Duodenal mucosa (tissue), 2 donors: ENCODE results near the gene PHACTR1.

Experiments
- H3K27ac ChIP-seq: one replicate; pipeline ENCODE4 v1.7.0; 2013; ENCODE audit warnings: low read depth, low read length
- H3K27me3 ChIP-seq, 2 donors: one replicate each; pipeline ENCODE4 v1.7.0; 2013; ENCODE audit warnings: low read length in 2 of 2, control low read depth in 1 of 2; ENCODE audit not compliant: insufficient read depth in 2 of 2, control insufficient read depth in 1 of 2
- H3K36me3 ChIP-seq, 2 donors: one replicate each; pipeline ENCODE4 v1.7.0; 2013; ENCODE audit warnings: low read length in 2 of 2, control low read depth in 1 of 2; ENCODE audit not compliant: insufficient read depth in 2 of 2, control insufficient read depth in 1 of 2
- H3K4me1 ChIP-seq, 2 donors: one replicate each; pipeline ENCODE4 v1.7.0; 2013; ENCODE audit warnings: low read length in 2 of 2, control low read depth in 1 of 2; ENCODE audit not compliant: insufficient read depth in 2 of 2, control insufficient read depth in 1 of 2
- H3K4me3 ChIP-seq, 2 donors: one replicate each; pipeline ENCODE4 v1.7.0; 2013; ENCODE audit warnings: low read length in 2 of 2, low read depth in 1 of 2
- H3K9ac ChIP-seq, 2 donors: one replicate each; pipeline ENCODE4 v1.7.0; 2013; ENCODE audit warnings: low read length in 2 of 2, low read depth in 1 of 2
- H3K9me3 ChIP-seq, 2 donors: one replicate each; pipeline ENCODE4 v1.7.0; 2013; ENCODE audit warnings: low read length in 2 of 2, control low read depth in 1 of 2; ENCODE audit not compliant: control insufficient read depth in 1 of 2

PHACTR1 gene

DNA sequence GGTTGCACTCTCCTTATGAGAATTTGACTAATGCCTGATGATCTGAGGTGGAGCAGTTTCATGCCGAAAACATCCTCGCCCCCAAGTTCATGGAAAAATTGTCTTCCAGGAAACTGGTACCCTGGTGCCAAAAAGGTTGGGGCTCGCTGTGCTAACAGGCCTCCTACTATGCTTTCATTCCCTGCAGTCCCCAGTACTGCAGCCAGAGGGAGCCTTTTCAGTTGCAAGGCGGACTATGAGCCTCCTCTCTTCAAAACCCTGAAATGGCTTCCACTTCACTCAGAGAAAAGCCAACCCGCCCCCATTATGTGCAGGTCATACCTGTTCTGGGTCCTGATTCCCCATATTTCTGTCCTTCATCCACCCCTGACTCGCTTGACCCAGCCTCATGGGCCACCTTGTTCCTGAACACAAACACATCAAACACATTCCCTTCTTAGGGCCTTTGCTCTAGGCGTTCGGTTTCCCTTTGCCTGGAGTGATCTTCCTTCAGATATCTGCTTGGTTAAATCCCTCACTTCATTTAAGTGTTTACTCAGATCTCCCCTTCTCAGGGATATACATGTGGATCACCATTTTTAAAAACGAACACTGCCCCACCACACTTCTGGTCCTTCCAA lies 173.7 kb downstream of the PHACTR1 start:
- Histone ChIP-seq H3K9me3 (peaks cover 0 to 11% of the 10 kb centered on the region in 2 donors), H3K9ac (no peak overlapping the region), H3K4me1 (no peaks in the 10 kb centered on the region), H3K27me3 (no peaks in the 10 kb centered on the region), H3K4me3 (no peak overlapping the region), H3K27ac (no peak overlapping the region), H3K36me3 (no peaks in the 10 kb centered on the region)

DNA sequence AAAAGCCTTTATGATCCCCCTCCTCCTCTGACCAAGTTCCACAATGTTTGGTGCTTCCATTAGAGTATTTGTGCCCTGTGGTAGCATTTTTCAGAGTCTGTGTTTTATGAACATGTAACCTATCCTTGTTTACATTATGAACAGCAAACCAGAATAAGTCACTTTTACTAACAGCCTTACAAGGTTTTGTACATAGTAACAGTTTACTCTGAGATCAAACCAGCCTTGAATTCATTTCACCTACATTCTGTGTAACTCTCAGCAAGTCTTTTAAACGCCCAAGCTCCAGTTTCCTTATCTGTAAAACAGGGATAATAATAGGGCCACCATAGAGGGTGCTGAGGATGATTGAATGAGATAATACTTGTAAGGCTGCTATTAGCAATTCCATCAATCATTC lies 175.0 kb downstream of the PHACTR1 start:
- Histone ChIP-seq H3K36me3 (no peaks in the 10 kb centered on the region), H3K4me3 (no peak overlapping the region), H3K9ac (no peak overlapping the region), H3K4me1 (no peaks in the 10 kb centered on the region), H3K27me3 (peaks cover under 1 to 4% of the 10 kb centered on the region in 2 donors), H3K9me3 (peaks cover 0 to 11% of the 10 kb centered on the region in 2 donors), H3K27ac (no peak overlapping the region)

DNA sequence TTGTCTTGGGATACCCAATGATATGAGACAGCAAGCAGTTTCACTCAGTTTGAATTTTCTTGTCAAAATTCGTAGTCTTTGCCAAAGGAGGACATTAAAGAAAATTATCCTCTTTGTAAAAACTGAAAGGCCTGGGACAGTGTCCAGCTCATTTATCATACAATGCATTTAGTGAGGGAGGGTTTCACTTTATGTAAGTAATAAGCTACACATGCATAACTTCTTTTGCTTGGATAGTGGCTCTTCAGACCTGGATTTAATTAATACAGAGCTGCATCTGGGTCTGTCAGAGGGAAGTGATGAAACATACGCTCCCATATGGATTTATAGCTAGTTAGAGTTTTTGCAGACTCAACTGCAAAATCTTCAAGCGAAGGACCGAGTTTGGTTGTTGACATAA lies 175.6 kb downstream of the PHACTR1 start:
- Histone ChIP-seq H3K4me3 (no peak overlapping the region), H3K4me1 (no peaks in the 10 kb centered on the region), H3K27me3 (peaks cover 4% of the 10 kb centered on the region in 2 donors), H3K9me3 (peaks cover 0 to 11% of the 10 kb centered on the region in 2 donors), H3K27ac (no peak overlapping the region), H3K36me3 (no peaks in the 10 kb centered on the region), H3K9ac (no peak overlapping the region)

DNA sequence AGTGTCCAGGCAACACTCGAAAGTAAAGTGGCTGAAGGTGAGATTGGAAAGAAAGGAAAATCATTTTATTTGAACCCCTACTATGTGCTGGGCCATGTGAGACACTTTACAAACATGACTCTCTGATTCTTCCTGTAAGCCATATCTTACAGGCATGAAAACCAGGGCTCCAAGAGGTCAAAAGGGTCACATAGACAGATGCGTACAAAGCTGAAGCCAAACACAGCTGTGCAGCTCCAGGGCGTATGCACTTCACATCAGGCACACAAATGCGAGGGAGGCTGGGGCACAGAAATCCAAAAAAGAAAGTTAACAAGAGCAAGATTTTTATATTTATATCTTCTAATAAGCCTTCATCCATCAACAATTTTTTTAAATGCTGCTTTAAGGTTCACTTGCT lies 176.5 kb downstream of the PHACTR1 start:
- Histone ChIP-seq H3K27me3 (peaks cover 4% of the 10 kb centered on the region in 2 donors), H3K4me1 (no peaks in the 10 kb centered on the region), H3K9ac (no peak overlapping the region), H3K27ac (no peak overlapping the region), H3K9me3 (peaks cover 0 to 11% of the 10 kb centered on the region in 2 donors), H3K36me3 (no peaks in the 10 kb centered on the region), H3K4me3 (no peak overlapping the region)

DNA sequence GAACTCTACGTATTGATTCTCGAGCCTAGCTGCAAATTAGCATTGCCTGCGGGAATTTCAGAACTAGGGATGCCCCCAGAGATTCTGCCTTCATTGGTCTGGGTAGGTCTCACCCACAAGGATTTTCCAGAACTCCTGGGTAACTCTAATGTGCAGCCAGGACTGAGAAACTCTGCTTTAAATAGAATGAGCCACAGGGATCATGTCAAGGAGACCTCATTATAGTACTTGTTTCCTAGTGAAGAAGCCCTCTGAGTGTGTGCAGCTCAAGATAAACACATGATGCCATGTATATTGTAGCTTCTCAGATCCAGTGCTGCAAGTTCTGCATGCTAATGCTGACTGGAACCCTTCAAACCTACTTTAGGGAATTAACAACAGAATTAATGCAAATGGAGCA lies 179.2 kb downstream of the PHACTR1 start:
- no peak overlapping the region for H3K4me3 ChIP-seq
- H3K4me1 ChIP-seq, result peaks cover 11 to 14% of the 10 kb centered on the region in 2 donors
- peaks cover 4 to 6% of the 10 kb centered on the region in 2 donors for H3K27me3 ChIP-seq
- peaks cover 0 to 11% of the 10 kb centered on the region in 2 donors for H3K9me3 ChIP-seq
- no peaks in the 10 kb centered on the region for H3K36me3 ChIP-seq
- no peak overlapping the region for H3K27ac ChIP-seq
- no peak overlapping the region for H3K9ac ChIP-seq

DNA sequence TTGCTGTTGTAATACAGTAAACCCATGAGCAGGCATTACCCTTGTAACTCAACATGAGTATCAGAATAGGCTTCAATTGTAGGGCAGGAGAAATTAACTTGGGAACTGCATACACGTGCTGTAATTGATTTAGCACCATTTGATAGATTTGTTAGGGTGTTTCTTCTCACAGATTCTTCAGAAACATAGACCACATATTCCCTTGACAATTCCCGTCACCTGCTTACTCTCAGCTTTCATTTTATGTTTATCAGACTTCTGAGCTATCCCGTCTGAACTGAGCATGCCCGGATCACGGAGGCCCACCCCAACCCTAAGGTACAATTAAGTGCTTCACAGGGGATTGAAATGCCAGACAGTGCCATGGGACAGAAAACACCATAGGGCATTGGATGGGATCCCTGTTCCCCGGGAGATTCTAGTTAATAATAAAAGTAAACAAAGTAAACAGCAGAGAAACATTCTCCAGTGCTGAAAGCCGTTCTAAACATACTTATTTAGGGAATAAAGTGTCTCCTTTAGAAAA lies 179.7 kb downstream of the PHACTR1 start:
- Histone ChIP-seq H3K4me1 (peaks cover 11 to 14% of the 10 kb centered on the region in 2 donors), H3K27me3 (peaks cover 4 to 6% of the 10 kb centered on the region in 2 donors), H3K27ac (no peak overlapping the region), H3K9me3 (peaks cover 0 to 9% of the 10 kb centered on the region in 2 donors), H3K36me3 (no peaks in the 10 kb centered on the region), H3K9ac (no peak overlapping the region), H3K4me3 (no peak overlapping the region)

DNA sequence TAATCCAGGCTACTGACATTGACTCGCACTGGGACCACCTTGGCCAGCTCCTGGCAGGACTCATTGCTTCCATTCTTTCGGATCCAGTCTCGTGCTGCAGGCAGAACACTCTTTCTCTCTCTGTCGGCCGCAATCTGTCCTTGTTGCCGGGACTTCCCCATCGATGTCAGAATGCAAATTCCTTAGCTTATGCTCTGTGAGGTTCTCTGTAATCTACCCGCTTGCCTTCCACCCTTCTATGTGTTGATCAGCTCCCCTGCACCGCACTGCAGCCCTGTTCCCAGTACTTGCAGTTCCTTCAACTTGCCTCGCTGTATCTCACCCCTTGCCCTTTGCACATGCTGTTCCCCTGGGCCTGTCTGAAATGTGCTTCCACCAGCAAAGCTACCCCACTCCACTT lies 182.0 kb downstream of the PHACTR1 start:
- Histone ChIP-seq H3K9me3 (no peaks in the 10 kb centered on the region), H3K4me1 (peaks cover 17 to 23% of the 10 kb centered on the region in 2 donors), H3K9ac (no peak overlapping the region), H3K27ac (no peak overlapping the region), H3K4me3 (no peak overlapping the region), H3K27me3 (peaks cover 4 to 6% of the 10 kb centered on the region in 2 donors), H3K36me3 (no peaks in the 10 kb centered on the region)

DNA sequence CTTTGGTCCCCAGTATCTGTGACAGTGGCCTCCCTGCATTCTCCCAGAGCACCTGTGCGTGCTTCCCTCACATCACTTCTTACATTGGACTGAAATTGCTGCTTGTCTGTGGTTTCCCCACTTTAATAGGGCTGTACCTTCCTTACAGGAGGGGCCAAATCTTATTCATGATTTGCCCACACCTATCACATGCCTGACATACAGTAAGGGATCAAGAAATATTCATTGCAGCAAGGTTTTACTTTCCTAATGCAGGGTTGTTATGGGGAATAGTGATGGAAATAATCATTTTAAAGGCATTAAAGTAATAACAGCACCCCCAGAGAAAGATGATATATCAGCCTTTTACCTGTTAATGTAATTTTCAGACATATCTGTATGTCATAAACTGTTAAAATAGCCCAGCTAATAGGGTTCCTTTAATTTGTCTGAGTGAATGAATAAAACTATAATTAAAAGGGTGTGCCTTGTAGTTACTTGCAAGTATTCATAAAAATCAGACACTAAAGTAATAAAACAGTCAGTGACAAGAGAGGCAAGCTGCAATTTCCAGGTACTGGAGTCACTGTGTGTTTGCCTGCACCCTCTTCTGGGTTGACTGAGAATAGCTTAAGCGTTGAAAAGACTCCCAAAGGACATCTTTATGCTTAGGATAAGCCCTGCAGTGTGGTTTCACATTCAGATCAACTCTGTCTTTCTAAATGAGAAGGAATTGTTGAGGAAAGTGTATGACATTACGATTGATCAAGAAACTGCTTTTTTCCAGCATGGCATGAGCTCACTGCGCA lies 182.7 kb downstream of the PHACTR1 start:
- Histone ChIP-seq H3K9ac (no peak overlapping the region), H3K27ac (no peak overlapping the region), H3K4me1 (peaks cover 17 to 23% of the 10 kb centered on the region in 2 donors), H3K4me3 (no peak overlapping the region), H3K36me3 (no peaks in the 10 kb centered on the region), H3K27me3 (peaks cover 4 to 6% of the 10 kb centered on the region in 2 donors), H3K9me3 (no peaks in the 10 kb centered on the region)

DNA sequence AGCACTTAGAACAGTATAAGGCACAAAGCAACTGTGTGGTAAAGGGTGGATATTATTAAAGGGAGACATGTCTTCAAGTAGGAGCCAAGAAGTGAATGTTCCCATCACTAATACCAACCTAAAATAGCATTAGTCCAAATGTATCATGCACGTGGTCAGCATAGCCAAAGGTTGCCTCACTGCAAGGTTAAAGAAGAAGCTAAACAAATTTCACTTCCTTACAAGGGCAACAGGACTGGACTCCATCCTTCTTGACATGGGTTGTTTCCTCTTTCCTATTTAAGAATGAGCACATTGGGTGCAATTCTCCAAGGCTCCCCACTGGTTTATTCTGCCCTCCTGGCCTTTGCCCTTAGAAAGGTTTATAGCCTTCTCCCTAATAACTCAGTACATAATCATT lies 186.7 kb downstream of the PHACTR1 start:
- no peaks in the 10 kb centered on the region for H3K9me3 ChIP-seq
- peaks cover 0 to 2% of the 10 kb centered on the region in 2 donors for H3K27me3 ChIP-seq
- no peak overlapping the region for H3K27ac ChIP-seq
- H3K4me1 ChIP-seq, result peaks cover 17 to 23% of the 10 kb centered on the region in 2 donors
- H3K36me3 ChIP-seq, result no peaks in the 10 kb centered on the region
- H3K9ac ChIP-seq, result no peak overlapping the region
- no peak overlapping the region for H3K4me3 ChIP-seq

DNA sequence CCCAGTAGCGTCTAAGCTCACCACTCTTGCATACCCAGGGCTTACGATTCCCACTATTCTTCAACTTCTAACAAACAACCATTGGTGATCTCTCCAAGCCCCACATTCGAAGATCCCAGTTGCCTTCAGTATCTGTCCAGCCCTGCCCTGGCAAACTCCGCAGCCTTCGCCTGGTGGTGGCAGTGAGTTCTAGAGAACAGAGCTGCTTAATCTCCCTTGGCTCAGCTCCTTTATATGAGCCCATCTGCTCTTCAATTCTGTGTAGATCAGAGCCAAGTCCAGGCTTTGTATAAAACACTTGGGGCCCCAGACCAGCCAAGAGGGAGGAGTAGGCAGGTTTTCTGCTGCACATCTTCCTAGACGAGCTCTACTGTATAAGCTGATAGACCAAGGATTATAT lies 193.3 kb downstream of the PHACTR1 start:
- Histone ChIP-seq H3K9me3 (no peaks in the 10 kb centered on the region), H3K4me3 (no peak overlapping the region), H3K27me3 (no peaks in the 10 kb centered on the region), H3K36me3 (no peaks in the 10 kb centered on the region), H3K4me1 (no peaks in the 10 kb centered on the region), H3K9ac (no peak overlapping the region), H3K27ac (no peak overlapping the region)
